ENCODE measurements around the gene AUP1.
A peak's percentile ranks its signal among the peaks of the same experiment; 100 is the strongest.

- TF ChIP-seq CTCF (IDR thresholded peaks at IDR 0.05) (peak in 1 of 7 experiments; percentile 13), POLR2A (IDR thresholded peaks at IDR 0.05) (peak in 2 of 3 donors; percentile 30 to 32)
Measured at GRCh38 chr2:74548900-74549826, 19.7 kb upstream of the AUP1 start.

Measured in body of pancreas (tissue), 4 donors.